Measurements from ENCODE around the gene ZBED4.

Gene ZBED4

DNA sequence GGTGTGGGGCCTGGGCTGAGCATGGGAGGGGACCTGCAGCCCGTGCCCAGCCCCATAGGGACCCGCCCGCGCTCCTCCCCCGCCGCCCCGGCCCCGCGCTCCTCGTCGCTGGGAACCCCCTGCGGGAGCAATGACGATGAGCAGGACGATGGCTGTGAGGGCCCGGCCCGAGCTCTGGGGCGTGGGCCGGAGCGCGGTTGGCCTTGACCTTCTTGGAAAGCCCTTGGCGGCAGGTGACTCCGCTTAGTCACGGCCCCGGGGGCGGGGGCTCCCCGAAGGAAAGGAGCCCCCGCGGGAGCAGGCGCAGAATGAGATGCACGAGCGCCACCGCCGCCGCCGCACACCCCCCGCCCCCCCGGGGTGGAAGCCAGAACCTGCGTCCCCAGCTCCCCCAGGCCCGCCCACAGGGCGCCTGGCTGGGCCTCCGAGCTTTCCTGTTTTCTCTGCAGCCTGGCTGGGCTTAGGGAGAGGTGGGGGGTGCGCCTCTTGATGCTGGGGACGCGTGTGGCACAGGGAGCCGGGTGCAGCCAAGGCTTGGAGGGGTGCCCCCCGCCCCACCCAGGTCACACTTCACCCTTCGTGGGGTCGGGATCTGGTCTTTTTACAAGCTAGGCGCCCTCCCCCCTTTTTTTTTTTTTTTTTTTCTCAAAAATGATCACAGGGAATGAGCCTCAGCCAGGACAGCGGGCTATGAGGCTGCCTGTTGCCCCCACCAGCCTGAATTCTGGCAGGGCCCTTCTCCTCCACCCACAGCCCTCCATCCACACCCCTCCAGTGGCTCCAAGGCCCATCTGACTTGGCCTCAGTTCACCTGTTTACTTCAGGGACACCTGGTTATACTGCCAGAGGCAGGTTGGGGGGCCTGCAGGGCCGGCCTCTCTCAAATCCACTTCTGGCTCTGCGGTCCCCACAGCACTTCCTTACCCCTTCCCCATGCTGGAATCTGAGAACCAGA, 82.7 kb downstream of the ZBED4 start:
- DNase-seq (ENCODE audit: low read depth) = peak; percentile 86

DNA sequence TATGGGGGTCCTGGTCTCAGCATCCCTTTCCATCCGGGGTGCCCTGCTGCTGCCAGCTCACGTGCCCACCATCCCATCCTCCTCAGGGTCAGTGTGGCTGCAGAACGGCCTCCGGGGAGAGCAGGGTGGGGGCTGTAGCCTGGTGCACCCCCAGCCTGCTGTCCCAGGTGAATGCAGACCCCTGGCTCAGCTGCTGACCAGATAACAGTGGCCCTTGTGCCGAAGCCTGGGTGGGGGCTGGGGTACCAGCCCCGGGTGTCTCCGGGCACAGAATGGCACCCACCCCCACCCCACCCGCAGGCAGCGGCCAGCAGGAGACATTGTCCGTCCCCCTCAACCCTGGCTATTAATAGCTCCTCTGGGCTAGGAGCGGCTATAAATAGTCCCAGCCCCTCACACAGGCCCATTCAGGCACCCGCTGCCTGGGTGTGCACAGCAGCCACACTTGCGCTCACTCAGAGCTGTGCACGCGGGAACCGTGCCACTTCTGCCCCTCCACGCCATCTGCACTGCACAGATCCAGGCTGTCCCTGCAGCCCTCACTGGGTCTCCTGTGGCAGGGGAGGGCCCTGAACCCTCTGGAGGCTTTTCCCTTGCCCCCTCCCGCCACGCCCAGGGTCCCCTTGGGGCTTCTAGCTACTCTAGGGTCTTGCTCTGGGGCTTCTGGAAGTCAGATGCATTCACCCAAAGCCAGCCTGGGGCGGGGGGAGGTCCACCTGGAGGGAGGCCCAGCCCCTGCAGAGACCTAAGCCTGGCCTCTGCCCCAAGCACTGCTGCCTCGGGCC, 83.5 kb downstream of the ZBED4 start:
- DNase-seq (ENCODE audit: low read depth) = no peak

DNA sequence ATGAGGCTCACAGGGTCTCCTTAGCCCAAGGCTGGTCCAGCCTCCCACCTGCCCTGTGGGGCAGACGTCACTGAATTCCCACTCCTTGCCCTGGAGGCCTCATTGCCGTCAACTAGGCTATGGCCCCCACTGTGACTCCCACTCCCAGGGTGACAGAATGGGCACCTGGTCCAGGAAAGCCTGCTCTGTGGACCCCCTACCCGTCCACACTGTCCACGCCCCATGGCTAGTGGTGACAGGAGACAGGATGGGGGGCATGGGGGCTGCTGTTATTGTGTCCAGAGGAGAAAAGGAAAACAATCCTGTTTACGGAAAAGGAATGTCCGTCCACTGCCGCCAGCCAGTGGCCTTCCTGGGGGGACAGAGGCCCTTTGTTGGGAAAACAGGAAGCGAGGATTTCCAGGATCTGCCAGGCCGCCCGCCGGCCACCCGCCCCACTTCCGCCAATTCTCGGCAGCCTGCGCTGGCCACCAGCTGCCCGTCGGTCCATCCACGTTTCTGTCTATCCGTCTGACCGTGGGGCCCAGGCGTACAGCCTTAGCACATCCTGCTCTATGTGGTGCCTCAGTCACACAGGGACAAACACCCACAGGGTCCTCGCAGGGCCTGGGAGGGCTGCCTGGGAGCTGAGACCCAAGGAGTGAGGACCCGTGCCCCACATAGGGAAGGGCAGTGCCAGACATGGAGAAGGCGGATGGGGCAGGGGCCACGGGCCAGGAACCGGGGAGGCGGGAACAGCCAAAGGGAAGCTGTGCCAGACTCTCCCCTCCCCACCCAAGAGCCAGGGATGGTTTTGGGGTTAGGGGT, 84.3 kb downstream of the ZBED4 start:
- DNase-seq (ENCODE audit: low read depth) = no peak

DNA sequence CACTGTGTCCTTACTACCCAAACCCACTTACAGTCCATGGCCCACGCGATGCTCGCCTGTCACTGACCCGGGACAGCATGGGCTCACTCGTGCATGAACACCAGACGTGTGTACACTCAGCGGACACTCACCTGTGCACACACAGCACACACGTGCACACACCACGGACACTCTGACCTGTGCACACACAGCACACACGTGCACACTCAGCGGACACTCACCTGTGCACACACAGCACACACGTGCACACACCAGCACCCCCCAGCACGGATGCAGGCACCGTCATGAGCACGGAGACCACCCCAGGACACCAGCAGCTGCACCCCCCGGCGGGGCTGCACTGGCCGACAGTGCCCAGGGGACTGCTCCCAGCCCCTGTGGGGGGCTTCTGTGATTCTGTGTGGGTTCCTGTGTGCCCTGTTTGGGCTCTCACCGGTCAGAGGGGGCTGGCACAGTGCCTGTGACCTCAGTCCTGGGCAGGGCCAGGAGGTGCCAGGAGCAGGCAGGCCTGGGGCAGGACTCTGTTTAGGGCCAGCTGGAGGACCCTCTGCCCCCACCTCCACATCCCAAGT, 85.0 kb downstream of the ZBED4 start:
- no peak for DNase-seq (ENCODE audit: low read depth)
